ENCODE data around the gene PRKCB. TPM values are rescaled to one million over a fixed set of nuclear protein-coding genes. Genes with fewer than 3 reads are reported as not detected.

Gene PRKCB
- total RNA-seq, 3 donors from 2014 or later, result 1.3 to 5.3 (median 4.7) TPM

DNA sequence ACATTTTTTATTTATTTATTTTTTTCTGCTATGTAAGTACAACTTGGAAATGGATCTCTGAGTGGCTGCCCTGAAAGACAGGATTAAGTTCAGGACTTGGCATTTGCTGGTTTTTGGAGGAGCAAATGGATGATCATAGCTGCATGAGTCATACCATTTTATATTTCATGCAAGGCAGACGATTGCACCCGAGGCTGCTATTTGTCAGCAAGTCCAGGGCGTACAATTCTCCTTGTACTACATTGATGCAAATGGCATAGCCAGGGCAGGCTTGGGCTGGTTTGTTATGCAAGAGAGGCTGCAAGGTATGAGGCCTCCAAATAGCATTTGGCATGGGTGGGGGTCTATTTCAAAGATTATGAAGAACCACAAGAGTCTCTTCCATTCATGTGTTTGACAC, 339.2 kb downstream of the PRKCB start:
- intact Hi-C loops (cut with DNase I; ENCODE audit: low total_unique reads), result no loop called here
- Histone ChIP-seq H3K9me3 (no peaks in the 10 kb centered on the region), H3K36me3 (no peaks in the 10 kb centered on the region), H3K27me3 (no peaks in the 10 kb centered on the region), H3K27ac (no peak overlapping the region), H3K4me1 (no peaks in the 10 kb centered on the region), H3K4me3 (no peak overlapping the region)
- TF ChIP-seq POLR2AphosphoS5 (IDR thresholded peaks at IDR 0.05), result no peak
- no peak for TF ChIP-seq POLR2A (IDR thresholded peaks at IDR 0.05)
- TF ChIP-seq, protein P1, sequence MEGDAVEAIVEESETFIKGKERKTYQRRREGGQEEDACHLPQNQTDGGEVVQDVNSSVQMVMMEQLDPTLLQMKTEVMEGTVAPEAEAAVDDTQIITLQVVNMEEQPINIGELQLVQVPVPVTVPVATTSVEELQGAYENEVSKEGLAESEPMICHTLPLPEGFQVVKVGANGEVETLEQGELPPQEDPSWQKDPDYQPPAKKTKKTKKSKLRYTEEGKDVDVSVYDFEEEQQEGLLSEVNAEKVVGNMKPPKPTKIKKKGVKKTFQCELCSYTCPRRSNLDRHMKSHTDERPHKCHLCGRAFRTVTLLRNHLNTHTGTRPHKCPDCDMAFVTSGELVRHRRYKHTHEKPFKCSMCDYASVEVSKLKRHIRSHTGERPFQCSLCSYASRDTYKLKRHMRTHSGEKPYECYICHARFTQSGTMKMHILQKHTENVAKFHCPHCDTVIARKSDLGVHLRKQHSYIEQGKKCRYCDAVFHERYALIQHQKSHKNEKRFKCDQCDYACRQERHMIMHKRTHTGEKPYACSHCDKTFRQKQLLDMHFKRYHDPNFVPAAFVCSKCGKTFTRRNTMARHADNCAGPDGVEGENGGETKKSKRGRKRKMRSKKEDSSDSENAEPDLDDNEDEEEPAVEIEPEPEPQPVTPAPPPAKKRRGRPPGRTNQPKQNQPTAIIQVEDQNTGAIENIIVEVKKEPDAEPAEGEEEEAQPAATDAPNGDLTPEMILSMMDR (IDR thresholded peaks at IDR 0.05), result no peak
- no peak for DNase-seq (ENCODE audit: low spot score in 2 of 2)

GRCh38 chr16:24178496-24178895, 342.7 kb downstream of the PRKCB start:
- no peaks in the 10 kb centered on the region for H3K4me1 ChIP-seq
- no peak overlapping the region for H3K27ac ChIP-seq
- H3K4me3 ChIP-seq, result no peak overlapping the region
- no peaks in the 10 kb centered on the region for H3K9me3 ChIP-seq
- no peaks in the 10 kb centered on the region for H3K27me3 ChIP-seq
- H3K36me3 ChIP-seq, result no peaks in the 10 kb centered on the region
- intact Hi-C loops (cut with DNase I; ENCODE audit: low total_unique reads), result no loop called here
- no peak for DNase-seq (ENCODE audit: low spot score in 2 of 2)
- TF ChIP-seq POLR2A (IDR thresholded peaks at IDR 0.05), result no peak

DNA sequence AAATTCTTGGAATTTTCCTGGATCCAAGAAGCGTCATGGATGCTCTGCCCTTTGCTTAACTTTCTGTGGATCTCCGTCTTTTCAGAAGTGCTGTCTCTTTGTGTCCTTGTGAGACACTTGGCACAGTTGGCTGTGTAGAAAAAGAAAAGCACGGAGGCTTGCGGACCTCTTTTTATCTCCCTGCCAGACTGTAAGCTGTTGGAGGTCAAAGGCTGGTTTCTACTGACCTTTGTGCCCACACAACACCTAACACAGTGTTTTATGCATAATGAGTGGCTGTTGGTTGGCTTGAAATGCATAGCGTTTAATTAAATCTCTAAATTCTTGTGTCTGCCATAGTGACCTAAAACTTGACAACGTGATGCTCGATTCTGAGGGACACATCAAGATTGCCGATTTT, 344.7 kb downstream of the PRKCB start:
- Histone ChIP-seq H3K36me3 (no peaks in the 10 kb centered on the region), H3K4me3 (no peak overlapping the region), H3K27me3 (no peaks in the 10 kb centered on the region), H3K9me3 (no peaks in the 10 kb centered on the region), H3K4me1 (no peaks in the 10 kb centered on the region), H3K27ac (no peak overlapping the region)
- DNase-seq (ENCODE audit: low spot score in 2 of 2), result no peak
- intact Hi-C loops (cut with DNase I; ENCODE audit: low total_unique reads), result no loop called here
- TF ChIP-seq, protein P1 (IDR thresholded peaks at IDR 0.05), result no peak
- TF ChIP-seq POLR2AphosphoS5 (IDR thresholded peaks at IDR 0.05), result no peak
- TF ChIP-seq POLR2A (IDR thresholded peaks at IDR 0.05), result no peak

DNA sequence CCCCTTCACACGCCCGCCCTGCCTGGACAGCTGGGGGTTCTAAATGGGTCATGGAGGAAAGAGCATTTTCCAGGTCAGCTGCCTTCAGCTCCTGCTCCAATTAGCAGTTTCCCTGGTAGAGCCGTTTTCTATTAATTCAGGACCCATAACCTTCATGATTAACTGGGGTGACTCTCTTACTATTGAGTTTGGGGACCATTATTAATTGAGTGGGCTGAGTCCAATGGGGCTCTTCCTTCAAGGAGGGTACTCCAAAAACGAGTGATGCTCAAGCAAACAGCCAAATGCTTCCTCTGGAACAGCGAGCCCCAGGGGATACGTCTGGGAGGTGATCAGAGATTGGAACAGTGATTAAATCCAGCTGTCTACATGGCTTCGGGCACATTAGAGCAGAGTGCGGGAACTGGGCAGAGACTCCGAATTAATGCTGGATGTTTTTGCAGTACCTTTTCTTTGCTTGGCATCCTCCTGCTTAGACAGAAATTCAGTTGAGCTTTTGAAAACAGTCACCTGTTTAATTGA, 352.3 kb downstream of the PRKCB start:
- Histone ChIP-seq H3K9me3 (no peaks in the 10 kb centered on the region), H3K4me3 (no peak overlapping the region), H3K36me3 (no peaks in the 10 kb centered on the region), H3K27me3 (no peaks in the 10 kb centered on the region), H3K27ac (no peak overlapping the region), H3K4me1 (no peaks in the 10 kb centered on the region)
- TF ChIP-seq, protein P1 (IDR thresholded peaks at IDR 0.05), result no peak
- TF ChIP-seq POLR2A (IDR thresholded peaks at IDR 0.05) (no peak), POLR2AphosphoS5 (IDR thresholded peaks at IDR 0.05) (no peak)
- no peak for DNase-seq (ENCODE audit: low spot score in 2 of 2)
- intact Hi-C loops (cut with DNase I; ENCODE audit: low total_unique reads), result no loop called here

GRCh38 chr16:24188751-24189318, 353.1 kb downstream of the PRKCB start:
- DNase-seq (ENCODE audit: low spot score in 2 of 2), result no peak
- no peak overlapping the region for H3K27ac ChIP-seq
- no peaks in the 10 kb centered on the region for H3K27me3 ChIP-seq
- no peaks in the 10 kb centered on the region for H3K9me3 ChIP-seq
- no peak overlapping the region for H3K4me3 ChIP-seq
- TF ChIP-seq POLR2AphosphoS5 (IDR thresholded peaks at IDR 0.05) (no peak), POLR2A (IDR thresholded peaks at IDR 0.05) (no peak)
- TF ChIP-seq, protein P1 (IDR thresholded peaks at IDR 0.05), result no peak
- intact Hi-C loops (cut with DNase I; ENCODE audit: low total_unique reads), result no loop called here
- H3K36me3 ChIP-seq, result no peaks in the 10 kb centered on the region
- no peaks in the 10 kb centered on the region for H3K4me1 ChIP-seq
